Testis (tissue), 5 donors: ENCODE measurements around the gene ANXA8L1. TPM values are rescaled to one million over a fixed set of nuclear protein-coding genes. Genes with fewer than 3 reads are reported as not detected.
"Not testable (repeated sequence)": the region's sequence is repeated elsewhere in the genome, so short reads cannot be mapped to it uniquely, and the experiment has no call there.

ENCODE experiments used
- DNase-seq: peaks from one replicate; pipeline ENCODE4 v3.0.0-alpha.2; 2019
- H3K27ac ChIP-seq, 2 donors: fragments of 200-600 bp; sonication (generic); one replicate each; pipeline ENCODE4 v1.5.1; 2019
- H3K27me3 ChIP-seq: fragments of 200-600 bp; sonication (generic); one replicate; pipeline ENCODE4 v1.5.1; 2019
- H3K36me3 ChIP-seq: fragments of 200-600 bp; sonication (generic); one replicate; pipeline ENCODE4 v1.5.1; 2017; ENCODE audit warnings: low read depth; ENCODE audit errors: missing control alignments
- H3K4me1 ChIP-seq: fragments of 200-600 bp; sonication (generic); one replicate; pipeline ENCODE4 v1.5.1; 2019
- H3K4me3 ChIP-seq, 2 donors: fragments of 200-600 bp; sonication (generic); one replicate each; pipeline ENCODE4 v1.5.1; 2017 to 2019
- H3K9me3 ChIP-seq: fragments of 200-600 bp; sonication (generic); one replicate; pipeline ENCODE4 v1.5.1; 2017
- CTCF ChIP-seq, 3 experiments: fragments of 450-650 bp in 2 of 3; fragments of 200-600 bp in 1 of 3; sonication (generic) in 1 of 3; IDR thresholded peaks; one replicate each; pipeline ENCODE4 v1.5.1; 2016 to 2019; ENCODE audit warnings: antibody characterized with exemption in 3 of 3, mild to moderate bottlenecking in 2 of 3, moderate library complexity in 1 of 3
- POLR2A ChIP-seq: fragments of 450-650 bp; IDR thresholded peaks from one replicate; pipeline ENCODE4 v1.6.1; 2017; ENCODE audit warnings: antibody characterized with exemption, mild to moderate bottlenecking, moderate library complexity
- WGBS, 2 donors: methylation state at CpG; one replicate each; pipeline ENCODE4 v1.1.5; 2018; 5-methylcytosine and 5-hydroxymethylcytosine counted together
- intact Hi-C: fragments of 100-400 bp; cut with DNase I; formaldehyde crosslinking; loops from one replicate; pipeline ENCODE4 v1.15.1; 2023; ENCODE audit warnings: low total_unique reads
- long read RNA-seq, 2 donors: transcript quantifications; one replicate each; lab custom pipeline, GENCODE V29; 2026
- polyA plus RNA-seq: library from polyadenylated mRNA; stranded (reverse); fragments of 350-450 nt; fragmentation: Illumina TruSeq; extraction: RNeasy Lipid Tissue Mini Kit (QIAGEN cat#74804); gene quantifications from one replicate; pipeline ENCODE4 v1.2.3, GENCODE V29; 2014; ENCODE audit warnings: low read depth, low replicate concordance; ENCODE audit not compliant: insufficient read depth
- total RNA-seq, 2 donors: library from RNA; depleted of rRNA; stranded (reverse); fragments of >200 nt; gene quantifications; one replicate each; pipeline ENCODE4 v1.2.3, GENCODE V29; 2016

Gene ANXA8L1
- 1 to 10 TPM in 1 of 2 donors, under 1 TPM in 1; 0.94 to 2.2 TPM for total RNA-seq
- polyA plus RNA-seq, result 4.4 TPM
- long read RNA-seq, donor 1, result 0 reads
- long read RNA-seq, donor 2, partial matches to known transcripts, result 0 of 1 reads
- long read RNA-seq, donor 2, other reads (novel, unspliced or antisense), result 0 of 1 reads

- H3K4me1 ChIP-seq, H3K27me3 ChIP-seq, H3K27ac ChIP-seq, H3K36me3 ChIP-seq, DNase-seq, intact Hi-C loops, H3K4me3 ChIP-seq, H3K9me3 ChIP-seq: not testable (repeated sequence)
- WGBS, 2 donors, result 93% methylated on average over 3 of the region's 11 CpGs; no CpG with 5 or more reads in 1 of the 2 donors
Measured at GRCh38 chr10:46375406-46375805, at the start of gene ANXA8L1. Gene ANXA8L1 (plus strand): TSS chr10:46375776. CDS start chr10:46375852, 76 bp downstream.

DNA sequence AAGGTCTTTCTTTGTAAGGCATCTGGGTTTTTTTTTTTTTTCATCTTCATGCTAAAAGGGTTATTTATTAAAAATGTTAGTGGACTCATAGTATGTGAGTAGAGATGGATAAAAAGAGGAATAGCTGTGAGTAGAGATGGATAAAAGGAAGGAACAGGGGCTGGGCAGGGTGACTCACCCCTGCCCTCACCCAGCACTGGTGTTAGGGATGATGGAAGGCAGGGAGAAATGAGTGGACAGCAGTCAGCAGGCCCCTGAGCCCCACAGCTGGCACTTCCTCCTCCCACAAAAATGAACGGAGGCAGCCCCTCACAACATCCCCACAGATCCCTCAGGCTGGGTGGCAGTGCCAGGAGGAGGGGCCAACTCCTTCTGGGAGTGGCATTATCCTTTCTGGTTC, 49.5 kb upstream of the ANXA8L1 start:
- Histone ChIP-seq H3K4me3 (no peak overlapping the region), H3K9me3 (no peaks in the 10 kb centered on the region), H3K4me1 (no peaks in the 10 kb centered on the region), H3K36me3 (no peaks in the 10 kb centered on the region), H3K27me3 (no peaks in the 10 kb centered on the region), H3K27ac (no peak overlapping the region)
- 67 to 88% methylated on average over 1 of the region's 1 CpG for WGBS, 2 donors
- intact Hi-C loops, result no loop called here
- DNase-seq, result no peak
- no peak for TF ChIP-seq CTCF (IDR thresholded peaks at IDR 0.05)
- TF ChIP-seq POLR2A, result no peak

GRCh38 chr10:46326971-46327370, 48.6 kb upstream of the ANXA8L1 start:
- no peak for DNase-seq
- intact Hi-C loops, result no loop called here

GRCh38 chr10:46327685-46328084, 47.9 kb upstream of the ANXA8L1 start:
- no peak overlapping the region for H3K4me3 ChIP-seq
- no peaks in the 10 kb centered on the region for H3K36me3 ChIP-seq
- no peaks in the 10 kb centered on the region for H3K27me3 ChIP-seq
- H3K4me1 ChIP-seq, result no peaks in the 10 kb centered on the region
- TF ChIP-seq CTCF (IDR thresholded peaks at IDR 0.05) (no peak), POLR2A (no peak)
- WGBS, 2 donors, result 73 to 78% methylated on average over 4 to 5 of the region's 5 CpGs
- H3K9me3 ChIP-seq, result no peaks in the 10 kb centered on the region
- H3K27ac ChIP-seq, result no peak overlapping the region
- no peak for DNase-seq
- intact Hi-C loops, result no loop called here

More at GRCh38 chr10:46326971-46327370, 48.6 kb upstream of the ANXA8L1 start:
- H3K27me3 ChIP-seq, result no peaks in the 10 kb centered on the region
- 97 to 100% methylated on average over 4 of the region's 4 CpGs for WGBS, 2 donors
- no peak overlapping the region for H3K4me3 ChIP-seq
- no peak overlapping the region for H3K27ac ChIP-seq
- no peaks in the 10 kb centered on the region for H3K36me3 ChIP-seq
- H3K4me1 ChIP-seq, result no peaks in the 10 kb centered on the region
- H3K9me3 ChIP-seq, result no peaks in the 10 kb centered on the region
- TF ChIP-seq CTCF (IDR thresholded peaks at IDR 0.05) (no peak), POLR2A (no peak)

- H3K9me3 ChIP-seq, result no peaks in the 10 kb centered on the region
- H3K27ac ChIP-seq, result no peak overlapping the region
- intact Hi-C loops, result no loop called here
- H3K4me1 ChIP-seq, result no peaks in the 10 kb centered on the region
- H3K4me3 ChIP-seq, result no peak overlapping the region
- no peak for TF ChIP-seq POLR2A
- no peak for TF ChIP-seq CTCF (IDR thresholded peaks at IDR 0.05)
- H3K36me3 ChIP-seq, result no peaks in the 10 kb centered on the region
- peak; percentile 37 for DNase-seq
- no peaks in the 10 kb centered on the region for H3K27me3 ChIP-seq
- 60 to 68% methylated on average over 8 to 9 of the region's 9 CpGs for WGBS, 2 donors
Measured at GRCh38 chr10:46328853-46329689, 46.5 kb upstream of the ANXA8L1 start.
